ENCODE results near the gene ARPC5.
"Not testable (repeated sequence)": the region's sequence is repeated elsewhere in the genome, so short reads cannot be mapped to it uniquely, and the experiment has no call there.

The ARPC5 gene

DNA sequence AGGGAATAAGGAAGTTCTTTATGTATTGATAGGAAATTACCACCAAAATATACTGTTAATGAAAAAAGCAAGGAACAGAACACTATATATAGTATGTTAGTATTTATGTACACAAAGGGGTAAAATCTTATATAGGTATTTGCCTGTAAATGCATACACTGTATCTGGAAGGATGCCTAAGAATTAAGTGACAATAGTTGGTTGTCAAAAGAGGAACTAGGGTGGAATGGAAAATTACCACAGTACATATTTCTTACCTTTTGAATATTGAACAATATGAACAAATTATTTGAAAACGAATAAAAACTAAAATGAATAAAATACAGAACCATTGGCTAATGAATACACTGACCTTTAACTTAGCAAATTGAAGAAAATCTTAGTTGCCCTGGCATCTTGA is 13.6 kb downstream of the ARPC5 start:
- no peak for DNase-seq
- Histone ChIP-seq H2BK5ac (ENCODE audit: low read depth, low read length, poor library complexity) (no peak overlapping the region), H3K4ac (ENCODE audit: low read depth, low read length) (no peak overlapping the region), H2AK5ac (ENCODE audit: low read length) (no peak overlapping the region), H2BK12ac (ENCODE audit: low read length) (no peak overlapping the region), H3K4me1 (ENCODE audit: control insufficient read depth in 1 of 2, insufficient read depth in 2 of 2, low read length in 2 of 2) (no peaks in the 10 kb centered on the region), H4K8ac (ENCODE audit: low read depth, low read length) (no peak overlapping the region), H3K4me3 (ENCODE audit: low read depth, low read length) (no peak overlapping the region), H3K18ac (ENCODE audit: low read length) (no peak overlapping the region), H3K36me3 (ENCODE audit: control insufficient read depth in 1 of 2, insufficient read depth in 2 of 2, low read length in 2 of 2) (peaks cover 2% of the 10 kb centered on the region in 2 experiments), H3K4me2 (ENCODE audit: low read length) (no peak overlapping the region), H3K79me2 (ENCODE audit: control insufficient read depth, insufficient read depth, low read length, poor library complexity) (no peaks in the 10 kb centered on the region), H3K27me3 (ENCODE audit: insufficient read depth, low read length) (no peaks in the 10 kb centered on the region), H4K91ac (ENCODE audit: low read depth, low read length) (no peak overlapping the region), H3K14ac (ENCODE audit: low read length) (no peak overlapping the region), H3K23ac (ENCODE audit: low read length) (no peak overlapping the region), H2AFZ (ENCODE audit: insufficient read depth, low read length, poor library complexity) (no peak overlapping the region), H4K12ac (ENCODE audit: low read depth, low read length) (no peak overlapping the region), H3K27ac (ENCODE audit: low read depth, low read length) (no peak overlapping the region), H3K9me3 (ENCODE audit: insufficient read depth, low read depth, low read length) (no peaks in the 10 kb centered on the region), H3K79me1 (ENCODE audit: low read length) (no peaks in the 10 kb centered on the region), H2BK120ac (ENCODE audit: insufficient read depth, low read length, poor library complexity) (no peak overlapping the region), H3K9ac (ENCODE audit: low read length) (no peak overlapping the region)
- WGBS (ENCODE audit: extremely low coverage, insufficient coverage, insufficient read length) = no CpG with 5 or more reads among the region's 1 CpG

DNA sequence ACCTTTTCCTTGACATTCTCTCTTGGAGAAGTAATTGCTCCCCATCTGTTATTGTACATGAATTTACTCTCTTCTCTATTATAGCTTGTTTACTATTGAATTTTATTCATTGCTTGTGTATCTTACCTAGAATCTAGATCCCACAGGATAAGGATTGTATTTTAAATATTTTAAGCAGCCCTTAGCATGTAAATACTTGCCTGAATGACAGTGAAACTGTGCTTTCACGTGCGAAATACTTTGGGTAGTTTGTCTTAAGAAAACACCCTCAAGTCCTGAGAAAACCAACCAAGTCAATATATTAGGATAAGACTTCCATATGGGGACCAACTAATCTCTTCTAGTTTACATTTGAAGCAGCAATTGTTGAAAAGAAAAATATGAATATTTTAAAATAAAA is 15.3 kb downstream of the ARPC5 start:
- no peak overlapping the region for H2AFZ ChIP-seq (ENCODE audit: insufficient read depth, low read length, poor library complexity)
- no peaks in the 10 kb centered on the region for H3K79me1 ChIP-seq (ENCODE audit: low read length)
- DNase-seq = peak in 1 of 2 donors; percentile 79
- no peak overlapping the region for H3K4ac ChIP-seq (ENCODE audit: low read depth, low read length)
- no peaks in the 10 kb centered on the region for H3K9me3 ChIP-seq (ENCODE audit: insufficient read depth, low read depth, low read length)
- H4K8ac ChIP-seq (ENCODE audit: low read depth, low read length) = no peak overlapping the region
- H3K36me3 ChIP-seq (ENCODE audit: control insufficient read depth in 1 of 2, insufficient read depth in 2 of 2, low read length in 2 of 2) = peaks cover 0 to under 1% of the 10 kb centered on the region in 2 experiments
- H3K14ac ChIP-seq (ENCODE audit: low read length) = no peak overlapping the region
- H2BK12ac ChIP-seq (ENCODE audit: low read length) = no peak overlapping the region
- H3K27ac ChIP-seq (ENCODE audit: low read depth, low read length) = no peak overlapping the region
- H3K18ac ChIP-seq (ENCODE audit: low read length) = no peak overlapping the region
- no peak overlapping the region for H3K9ac ChIP-seq (ENCODE audit: low read length)
- no peak overlapping the region for H3K4me2 ChIP-seq (ENCODE audit: low read length)
- WGBS (ENCODE audit: extremely low coverage, insufficient coverage, insufficient read length) = no CpG with 5 or more reads among the region's 2 CpGs
- no peak overlapping the region for H3K23ac ChIP-seq (ENCODE audit: low read length)
- H4K12ac ChIP-seq (ENCODE audit: low read depth, low read length) = no peak overlapping the region
- H3K27me3 ChIP-seq (ENCODE audit: insufficient read depth, low read length) = no peaks in the 10 kb centered on the region
- no peaks in the 10 kb centered on the region for H3K79me2 ChIP-seq (ENCODE audit: control insufficient read depth, insufficient read depth, low read length, poor library complexity)
- H2BK120ac ChIP-seq (ENCODE audit: insufficient read depth, low read length, poor library complexity) = no peak overlapping the region
- no peak overlapping the region for H4K91ac ChIP-seq (ENCODE audit: low read depth, low read length)
- H2AK5ac ChIP-seq (ENCODE audit: low read length) = no peak overlapping the region
- H3K4me3 ChIP-seq (ENCODE audit: low read depth, low read length) = no peak overlapping the region
- no peak overlapping the region for H2BK5ac ChIP-seq (ENCODE audit: low read depth, low read length, poor library complexity)
- no peaks in the 10 kb centered on the region for H3K4me1 ChIP-seq (ENCODE audit: control insufficient read depth in 1 of 2, insufficient read depth in 2 of 2, low read length in 2 of 2)

DNA sequence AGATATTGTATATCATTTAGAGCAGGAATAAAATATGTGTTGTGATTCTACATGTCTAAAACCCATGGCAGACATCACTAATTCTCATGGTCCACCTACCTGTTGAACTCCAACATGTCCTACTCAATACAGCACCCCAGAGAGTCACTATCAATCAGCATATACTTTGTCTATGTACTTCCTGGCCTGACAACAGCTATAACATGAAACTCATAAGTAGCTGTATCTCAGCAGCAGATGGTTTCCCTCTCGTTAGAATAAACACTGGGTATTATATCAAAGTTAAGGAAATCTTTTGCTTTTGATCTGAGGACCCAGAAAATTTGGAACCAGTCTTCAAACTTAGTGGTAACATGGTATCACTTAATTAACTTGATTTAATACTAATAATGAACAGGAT is 15.8 kb downstream of the ARPC5 start:
- Histone ChIP-seq H3K9me3 (ENCODE audit: insufficient read depth, low read depth, low read length) (no peaks in the 10 kb centered on the region), H3K4me1 (ENCODE audit: control insufficient read depth in 1 of 2, insufficient read depth in 2 of 2, low read length in 2 of 2) (no peaks in the 10 kb centered on the region), H3K79me2 (ENCODE audit: control insufficient read depth, insufficient read depth, low read length, poor library complexity) (no peaks in the 10 kb centered on the region), H3K27me3 (ENCODE audit: insufficient read depth, low read length) (no peaks in the 10 kb centered on the region), H2AK5ac (ENCODE audit: low read length) (no peak overlapping the region), H3K79me1 (ENCODE audit: low read length) (no peaks in the 10 kb centered on the region), H2BK12ac (ENCODE audit: low read length) (no peak overlapping the region), H3K18ac (ENCODE audit: low read length) (no peak overlapping the region), H3K27ac (ENCODE audit: low read depth, low read length) (no peak overlapping the region), H4K8ac (ENCODE audit: low read depth, low read length) (no peak overlapping the region), H4K91ac (ENCODE audit: low read depth, low read length) (no peak overlapping the region), H3K4me3 (ENCODE audit: low read depth, low read length) (no peak overlapping the region), H3K23ac (ENCODE audit: low read length) (no peak overlapping the region), H3K36me3 (ENCODE audit: control insufficient read depth in 1 of 2, insufficient read depth in 2 of 2, low read length in 2 of 2) (no peaks in the 10 kb centered on the region), H3K14ac (ENCODE audit: low read length) (no peak overlapping the region), H3K4ac (ENCODE audit: low read depth, low read length) (no peak overlapping the region), H2AFZ (ENCODE audit: insufficient read depth, low read length, poor library complexity) (no peak overlapping the region), H2BK120ac (ENCODE audit: insufficient read depth, low read length, poor library complexity) (no peak overlapping the region), H3K4me2 (ENCODE audit: low read length) (no peak overlapping the region), H4K12ac (ENCODE audit: low read depth, low read length) (no peak overlapping the region), H3K9ac (ENCODE audit: low read length) (no peak overlapping the region), H2BK5ac (ENCODE audit: low read depth, low read length, poor library complexity) (no peak overlapping the region)
- DNase-seq = no peak
- WGBS (ENCODE audit: extremely low coverage, insufficient coverage, insufficient read length) = no CpG with 5 or more reads among the region's 1 CpG

DNA sequence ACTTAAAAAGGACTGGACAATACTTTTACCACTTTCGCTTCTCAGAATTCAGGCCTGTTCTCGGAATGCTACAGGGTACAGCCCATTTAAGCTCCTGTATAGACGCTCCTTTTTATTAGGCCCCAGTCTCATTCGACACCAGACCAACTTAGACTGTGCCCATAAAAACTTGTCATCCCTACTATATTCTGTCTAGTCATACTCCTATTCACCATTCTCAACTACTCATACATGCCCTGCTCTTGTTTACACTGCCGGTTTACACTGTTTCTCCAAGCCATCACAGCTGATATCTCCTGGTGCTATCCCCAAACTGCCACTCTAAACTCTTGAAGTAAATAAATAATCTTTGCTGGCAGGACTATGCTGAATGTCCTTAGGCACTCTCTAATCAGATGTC is 17.4 kb downstream of the ARPC5 start:
- not testable (repeated sequence) for H2AK5ac ChIP-seq (ENCODE audit: low read length); H3K18ac ChIP-seq (ENCODE audit: low read length); H3K79me1 ChIP-seq (ENCODE audit: low read length); H2BK120ac ChIP-seq (ENCODE audit: insufficient read depth, low read length, poor library complexity); H3K4me1 ChIP-seq (ENCODE audit: control insufficient read depth in 1 of 2, insufficient read depth in 2 of 2, low read length in 2 of 2); H3K79me2 ChIP-seq (ENCODE audit: control insufficient read depth, insufficient read depth, low read length, poor library complexity); H2BK5ac ChIP-seq (ENCODE audit: low read depth, low read length, poor library complexity); H3K27me3 ChIP-seq (ENCODE audit: insufficient read depth, low read length); H3K36me3 ChIP-seq (ENCODE audit: control insufficient read depth in 1 of 2, insufficient read depth in 2 of 2, low read length in 2 of 2); H4K91ac ChIP-seq (ENCODE audit: low read depth, low read length); H3K9me3 ChIP-seq (ENCODE audit: insufficient read depth, low read depth, low read length); H3K23ac ChIP-seq (ENCODE audit: low read length); H3K9ac ChIP-seq (ENCODE audit: low read length); H4K8ac ChIP-seq (ENCODE audit: low read depth, low read length); H3K4me3 ChIP-seq (ENCODE audit: low read depth, low read length); H4K12ac ChIP-seq (ENCODE audit: low read depth, low read length); H2BK12ac ChIP-seq (ENCODE audit: low read length); H3K4me2 ChIP-seq (ENCODE audit: low read length); H2AFZ ChIP-seq (ENCODE audit: insufficient read depth, low read length, poor library complexity); H3K4ac ChIP-seq (ENCODE audit: low read depth, low read length); H3K27ac ChIP-seq (ENCODE audit: low read depth, low read length); DNase-seq; H3K14ac ChIP-seq (ENCODE audit: low read length)
- no CpG with 5 or more reads among the region's 5 CpGs for WGBS (ENCODE audit: extremely low coverage, insufficient coverage, insufficient read length)

Data from trophoblast cell (in vitro differentiated cells and primary cell).